HG03039 (cell line): Measurements from ENCODE around the gene PAK6.

ENCODE experiments used
- ATAC-seq: cut with Tn5 transposase; IDR thresholded peaks from one replicate; pipeline ENCODE4 v1.9.1; 2021; ENCODE audit warnings: mild to moderate bottlenecking, moderate library complexity; ENCODE audit not compliant: unreplicated experiment

The PAK6 gene

GRCh38 chr15:40307421-40308211, 68.8 kb downstream of the PAK6 start, which contains the start of gene PLCB2:
Gene PLCB2 (minus strand): TSS chr15:40307935. CDS start chr15:40307672, 263 bp downstream.
- ATAC-seq, result no peak

GRCh38 chr15:40309344-40309862, 70.5 kb downstream of the PAK6 start:
- ATAC-seq, result no peak

- ATAC-seq, result no peak
These were observed 71.4 kb downstream of the PAK6 start for GRCh38 chr15:40310001-40310959.

GRCh38 chr15:40310993-40311392, 72.1 kb downstream of the PAK6 start:
- no peak for ATAC-seq

GRCh38 chr15:40312370-40313158, 73.7 kb downstream of the PAK6 start:
- ATAC-seq, result no peak

- no peak for ATAC-seq
These were observed 74.9 kb downstream of the PAK6 start for GRCh38 chr15:40313531-40314398.

- ATAC-seq, result no peak
These were observed 75.9 kb downstream of the PAK6 start for GRCh38 chr15:40314723-40315276.

GRCh38 chr15:40316931-40317330, 78.1 kb downstream of the PAK6 start:
- ATAC-seq, result no peak

GRCh38 chr15:40317580-40317979, 78.7 kb downstream of the PAK6 start:
- no peak for ATAC-seq

- no peak for ATAC-seq
These were observed 81.5 kb downstream of the PAK6 start for GRCh38 chr15:40320409-40320808.

GRCh38 chr15:40320931-40321371, 82.1 kb downstream of the PAK6 start:
- no peak for ATAC-seq

- no peak for ATAC-seq
These were observed 83.8 kb downstream of the PAK6 start for GRCh38 chr15:40322531-40323238.

GRCh38 chr15:40323239-40323952, 84.5 kb downstream of the PAK6 start, which contains the start of gene INAFM2:
Gene INAFM2 (plus strand): TSS chr15:40323692. CDS start chr15:40324056, 364 bp downstream.
- peak; percentile 78 for ATAC-seq

GRCh38 chr15:40323953-40324937, 85.4 kb downstream of the PAK6 start:
- peak; percentile 5 for ATAC-seq

GRCh38 chr15:40325188-40325587, 86.3 kb downstream of the PAK6 start:
- ATAC-seq, result no peak

GRCh38 chr15:40325700-40326099, 86.8 kb downstream of the PAK6 start:
- no peak for ATAC-seq
